Stimulated activated CD8-positive, alpha-beta memory T cell treated with anti-CD3 and anti-CD28 coated beads, Interleukin-2, amount 100 ng/mL, for 48 hours (primary cell): ENCODE measurements around the gene MAGEA10.
"Not testable (repeated sequence)": the region's sequence is repeated elsewhere in the genome, so short reads cannot be mapped to it uniquely, and the experiment has no call there.

Experiments
- DNase-seq, 2 donors: peaks; one replicate each; pipeline ENCODE4 v3.0.0-alpha.2; 2020; ENCODE audit warnings: low read depth in 2 of 2

The MAGEA10 gene

DNA sequence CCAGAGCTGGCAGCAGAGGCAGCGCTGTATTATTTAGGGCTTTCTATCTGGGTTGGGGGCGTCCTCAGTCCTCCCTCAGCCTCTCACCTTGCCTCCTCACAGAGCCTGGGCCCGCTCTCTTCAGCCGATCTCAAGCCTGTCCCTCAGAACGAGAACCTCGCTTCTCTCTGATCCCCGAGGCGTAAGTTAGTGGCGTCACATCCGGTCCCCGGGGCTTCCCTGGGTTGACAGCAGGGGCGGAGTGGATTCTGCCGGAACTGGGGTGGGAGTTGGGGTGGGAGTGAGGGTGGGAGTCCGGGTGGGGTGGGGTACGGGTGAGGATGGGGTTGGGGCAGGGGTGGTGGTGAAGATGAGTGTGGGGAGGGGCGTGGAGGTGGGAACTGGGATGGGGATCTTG, at the start of gene MAGEA10:
Gene MAGEA10, minus strand, starts transcription at position 190 of the 397 bp plus-strand sequence. CDS start 2,957 bp downstream, outside the sequence.
- DNase-seq: no peak

DNA sequence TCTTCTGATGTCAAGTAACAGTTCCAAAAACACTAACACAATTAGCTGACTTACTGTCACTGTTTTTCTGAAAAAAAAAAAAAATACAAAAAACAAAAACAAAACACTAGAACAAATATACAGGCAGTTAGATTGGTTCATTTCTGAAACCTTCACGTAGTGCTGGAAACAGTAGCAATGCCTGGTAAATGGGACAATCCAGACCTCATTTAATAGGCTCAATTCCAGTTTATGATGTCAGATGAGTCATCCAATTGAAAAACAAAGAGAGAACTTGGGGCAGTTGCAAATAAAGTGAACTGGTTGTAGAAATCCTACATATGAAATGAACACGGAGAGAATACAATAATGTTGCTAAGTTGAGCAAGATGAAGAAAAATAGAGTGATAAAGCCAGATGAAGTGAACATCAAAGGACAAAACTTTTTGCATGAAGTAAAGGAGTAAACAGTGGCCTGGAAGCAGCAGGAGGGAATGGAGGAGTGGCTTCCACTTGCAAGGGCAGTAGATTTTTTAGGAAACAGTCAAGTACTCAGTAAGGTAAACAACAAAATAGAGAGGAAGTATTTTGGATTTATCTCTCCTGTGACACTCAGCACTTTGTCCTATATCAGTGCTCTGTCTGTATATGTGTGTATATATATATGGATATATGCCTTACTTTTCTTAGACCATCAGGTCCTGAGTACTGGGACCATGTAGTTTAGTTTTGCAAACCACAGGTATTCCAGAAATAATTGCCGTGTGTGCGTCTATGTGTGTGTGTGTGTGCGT, 39.3 kb upstream of the MAGEA10 start:
- no peak for DNase-seq

DNA sequence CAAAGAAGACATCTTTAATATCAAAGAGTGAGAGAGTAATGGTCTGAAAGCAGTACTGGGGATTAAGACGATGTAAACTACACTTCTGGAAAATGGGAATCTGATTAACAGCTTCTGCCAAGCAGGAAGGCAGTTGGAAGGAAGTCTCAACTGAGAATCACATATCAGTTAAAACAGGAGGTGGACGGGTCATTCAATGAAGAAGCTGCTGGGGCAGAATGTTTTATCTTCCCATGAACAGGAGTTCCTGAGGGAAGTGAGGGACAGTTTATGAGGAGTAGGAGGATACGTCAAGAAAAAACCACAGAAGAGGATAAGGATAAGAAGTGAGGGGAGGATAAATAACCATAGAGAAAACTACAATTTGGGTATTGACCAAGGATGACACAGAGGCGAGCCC, 38.7 kb upstream of the MAGEA10 start:
- DNase-seq: no peak

DNA sequence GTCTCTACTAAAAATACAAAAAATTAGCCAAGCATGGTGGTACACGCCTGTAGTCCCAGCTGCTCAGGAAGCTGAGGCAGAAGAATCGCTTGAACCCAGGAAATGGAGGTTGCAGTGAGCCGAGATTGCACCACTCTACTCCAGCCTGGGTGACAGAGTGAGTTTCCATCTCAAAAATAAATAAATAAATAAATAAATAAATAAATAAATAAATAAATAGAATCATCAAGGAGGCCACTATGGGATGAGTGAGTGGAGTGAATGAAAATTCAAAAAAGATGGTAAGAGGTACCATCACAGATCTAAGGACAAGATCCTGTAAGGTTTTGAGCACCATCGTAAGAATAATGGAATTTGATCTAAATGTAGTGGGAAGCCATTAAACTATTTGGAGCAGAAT, 37.5 kb upstream of the MAGEA10 start:
- not testable (repeated sequence) for DNase-seq

DNA sequence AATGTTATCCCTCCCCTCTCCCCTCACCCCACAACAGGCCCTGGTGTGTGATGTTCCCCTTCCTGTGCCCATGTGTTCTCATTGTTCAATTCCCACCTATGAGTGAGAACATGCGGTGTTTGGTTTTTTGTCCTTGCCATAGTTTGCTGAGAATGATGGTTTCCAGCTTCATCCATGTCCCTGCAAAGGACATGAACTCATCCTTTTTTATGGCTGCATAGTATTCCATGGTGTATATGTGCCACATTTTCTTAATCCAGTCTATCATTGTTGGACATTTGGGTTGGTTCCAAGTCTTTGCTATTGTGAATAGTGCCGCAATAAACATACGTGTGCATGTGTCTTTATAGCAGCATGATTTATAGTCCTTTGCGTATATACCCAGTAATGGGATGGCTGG, 35.5 kb upstream of the MAGEA10 start:
- DNase-seq: not testable (repeated sequence)

GRCh38 chrX:152170621-152171020, 32.2 kb upstream of the MAGEA10 start:
- no peak for DNase-seq

DNA sequence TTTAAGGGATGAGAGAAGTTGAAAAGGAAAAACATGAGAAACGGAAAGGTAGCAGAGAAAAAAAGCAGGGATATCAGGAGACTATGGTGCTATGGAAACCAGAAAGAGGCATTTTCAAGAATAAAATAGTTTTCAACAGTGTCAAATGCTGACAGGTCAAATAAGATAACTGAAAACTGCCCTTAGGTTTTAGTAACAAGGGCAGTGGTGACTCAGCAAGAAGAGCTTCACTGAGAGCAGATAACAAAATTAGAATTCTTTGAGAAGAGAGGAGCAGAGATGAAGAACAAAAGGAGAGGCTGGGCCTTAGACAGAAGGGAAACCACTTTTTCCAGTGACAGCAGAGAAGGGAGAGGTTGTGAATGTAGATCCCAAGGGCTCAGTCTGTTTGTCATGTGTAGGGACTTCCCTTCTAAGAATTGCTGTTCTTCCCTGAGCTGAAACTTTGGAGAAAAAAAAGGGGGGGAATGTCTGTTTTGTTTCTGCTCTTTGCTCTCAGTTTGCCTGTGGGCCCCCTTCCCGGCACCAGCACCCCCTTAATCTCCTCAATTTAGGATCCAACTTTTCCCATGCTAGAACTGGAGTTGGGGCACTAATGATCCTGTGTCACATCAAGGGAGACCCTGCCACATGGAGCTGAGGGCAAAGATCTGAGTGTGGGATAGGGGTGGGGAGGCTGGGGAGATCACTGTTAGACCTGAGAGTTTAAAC, 26.8 kb upstream of the MAGEA10 start:
- no peak for DNase-seq

DNA sequence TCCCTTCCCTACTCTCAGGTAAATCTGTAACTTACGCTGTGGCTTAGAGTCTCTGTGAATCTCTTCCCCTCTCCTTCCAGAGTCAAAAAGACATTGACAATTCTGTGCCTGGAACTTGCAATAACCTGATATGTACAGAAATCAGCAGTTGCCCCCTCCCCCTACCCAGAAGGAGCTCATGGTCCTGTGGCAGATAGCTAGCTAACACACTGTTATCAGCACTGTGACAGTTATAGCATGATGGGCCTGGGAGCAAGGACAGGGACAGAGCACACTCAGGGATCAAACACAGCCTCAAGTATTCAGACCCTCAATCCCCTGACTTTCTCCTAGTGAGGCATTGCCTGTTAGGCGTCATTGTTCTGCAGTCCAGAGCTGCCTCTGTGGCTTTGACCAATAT, 18.7 kb upstream of the MAGEA10 start:
- DNase-seq: no peak

DNA sequence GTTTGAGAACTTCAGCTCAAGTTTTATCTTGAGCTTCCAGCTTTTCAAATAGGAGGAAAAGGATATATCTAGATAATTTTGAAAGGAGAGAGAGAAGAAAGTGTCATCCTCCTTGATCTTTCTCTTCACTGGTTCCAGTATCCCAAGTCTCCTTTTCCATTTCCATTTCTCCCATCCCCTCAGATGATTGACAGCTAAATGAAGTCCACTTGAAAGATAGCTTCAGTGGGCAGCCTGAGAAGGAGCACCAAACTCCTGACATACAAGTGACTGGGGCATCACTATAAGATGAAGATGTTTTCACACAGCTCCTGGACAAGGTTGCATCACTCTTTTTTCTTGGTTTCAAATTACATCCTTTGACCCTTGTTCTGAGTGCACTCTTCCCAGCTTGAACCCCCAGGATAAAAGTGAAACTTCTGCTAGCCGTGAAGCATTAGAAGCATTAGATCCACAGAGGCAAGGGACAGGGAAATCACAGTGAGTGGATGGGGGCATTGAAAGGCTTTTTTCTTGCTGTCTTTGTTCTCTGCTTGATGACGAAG, 17.5 kb upstream of the MAGEA10 start:
- no peak for DNase-seq

DNA sequence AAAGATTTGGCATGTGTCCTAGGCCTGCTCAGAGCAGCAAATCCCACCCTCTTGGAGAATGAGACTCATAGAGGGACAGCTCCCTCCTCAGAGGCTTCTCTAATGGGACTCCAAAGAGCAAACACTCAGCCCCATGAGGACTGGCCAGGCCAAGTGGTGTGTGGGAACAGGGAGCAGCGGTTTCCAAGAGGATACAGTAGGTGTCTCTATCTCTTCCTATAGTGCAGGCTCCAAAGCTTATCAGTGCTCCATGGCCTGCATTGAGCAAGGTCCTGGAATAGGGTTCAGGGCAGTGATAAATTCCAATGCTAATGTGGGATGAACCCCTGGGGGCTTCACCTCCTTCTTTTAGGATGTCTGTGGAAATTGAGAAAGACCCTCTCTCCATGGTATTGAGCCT, 15.7 kb upstream of the MAGEA10 start:
- no peak for DNase-seq

DNA sequence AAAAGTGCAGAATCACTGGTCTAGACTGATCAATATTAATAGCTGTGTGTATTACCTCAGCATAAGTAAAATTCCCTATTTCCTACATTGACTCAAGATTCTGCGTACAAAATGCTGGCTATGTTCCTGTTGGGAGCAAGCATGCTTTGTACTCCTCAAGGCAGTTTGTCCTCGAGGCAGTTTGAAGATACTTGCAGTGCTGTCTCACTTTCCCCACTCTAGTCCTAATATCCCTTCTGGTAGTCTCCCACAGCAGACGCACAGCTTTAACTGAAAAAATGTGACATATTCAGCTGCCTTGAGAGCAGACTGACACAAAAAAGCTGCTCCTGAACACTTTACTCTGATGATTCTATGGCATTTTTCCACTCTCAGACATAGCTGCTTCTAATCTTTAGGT, 12.9 kb upstream of the MAGEA10 start:
- DNase-seq: no peak

DNA sequence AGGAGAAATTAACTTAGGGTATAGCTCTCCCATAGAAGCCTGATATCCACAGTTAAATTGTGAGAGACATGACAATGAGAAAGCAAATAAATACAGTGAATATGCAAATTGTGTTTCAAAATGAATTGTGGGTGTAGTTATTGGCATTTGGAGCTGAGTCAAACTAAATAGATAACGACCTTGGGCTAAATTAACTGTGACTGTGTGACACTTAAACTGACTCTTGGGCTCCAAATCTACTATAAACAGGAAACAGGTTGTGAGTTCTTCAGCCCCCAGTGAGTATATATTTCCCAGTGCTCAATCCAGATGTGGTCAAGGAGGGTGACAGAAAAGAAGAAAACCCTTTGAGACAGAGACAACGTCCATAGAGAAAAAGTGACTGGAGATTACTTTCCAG, 11.3 kb upstream of the MAGEA10 start:
- no peak for DNase-seq

GRCh38 chrX:152139589-152139988, 1.2 kb upstream of the MAGEA10 start:
- no peak for DNase-seq

- no peak for DNase-seq
Measured at GRCh38 chrX:152137771-152138387, 498 bp downstream of the MAGEA10 start.

DNA sequence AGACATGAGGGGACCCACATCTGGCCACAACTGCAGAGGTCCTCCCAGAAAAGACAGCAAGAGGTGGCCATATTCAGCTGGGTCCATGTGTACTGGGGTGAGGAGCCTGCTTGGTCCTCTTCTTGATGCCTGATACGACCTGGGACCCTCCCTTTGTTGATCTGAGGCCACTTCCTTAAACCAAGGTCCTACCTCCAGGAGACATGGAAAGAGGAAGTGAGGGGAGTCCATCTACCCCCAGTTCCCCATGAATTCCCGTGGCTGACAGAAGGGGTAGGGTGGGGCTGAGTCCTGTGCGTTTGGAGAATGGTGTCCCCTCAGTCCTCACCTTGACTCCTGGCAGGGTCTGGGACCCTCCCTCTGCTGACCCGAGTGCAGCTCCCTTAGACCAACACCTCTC, 2.1 kb downstream of the MAGEA10 start:
- DNase-seq: no peak

DNA sequence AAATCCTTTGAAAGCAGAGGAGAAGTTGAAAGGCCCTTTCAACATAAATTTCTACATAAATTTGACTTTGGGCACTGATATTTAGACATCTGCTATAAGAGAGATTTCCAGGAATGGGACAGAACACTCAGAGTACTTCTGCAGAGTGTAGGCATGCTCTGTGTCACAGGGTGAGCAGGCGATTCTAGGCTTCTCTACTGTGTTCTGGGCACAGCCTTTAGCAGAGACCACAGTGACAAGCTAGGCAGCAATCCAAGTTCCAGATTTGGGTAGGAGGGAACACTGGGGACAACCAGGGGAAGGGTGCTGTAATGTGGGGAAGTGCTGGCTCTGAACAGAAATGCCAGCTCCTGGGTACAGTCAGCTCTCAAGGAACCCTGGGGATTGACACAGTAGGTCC, 6.9 kb downstream of the MAGEA10 start:
- no peak for DNase-seq

- not testable (repeated sequence) for DNase-seq
Measured at GRCh38 chrX:152129069-152129844, 9.1 kb downstream of the MAGEA10 start.

DNA sequence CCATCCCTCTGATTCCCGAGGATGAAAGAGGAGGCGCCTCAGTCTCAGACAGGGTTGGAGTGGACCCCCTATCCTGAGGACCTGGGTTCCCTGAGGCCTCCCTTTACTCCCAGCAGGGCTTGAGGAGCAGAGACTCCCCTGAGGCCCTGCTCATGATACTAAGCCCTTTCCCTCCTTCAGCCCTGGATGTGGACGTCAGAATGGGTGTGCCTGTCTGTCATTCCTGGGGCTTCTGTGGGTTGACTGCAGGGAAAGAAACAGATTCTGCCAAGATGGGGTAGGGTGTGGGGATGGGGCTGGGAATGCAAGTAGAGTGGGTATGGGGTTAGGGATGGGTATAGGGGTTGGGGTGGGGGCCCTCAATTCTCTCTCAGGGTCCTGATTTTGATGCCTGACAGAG, 21.1 kb downstream of the MAGEA10 start:
- no peak for DNase-seq

DNA sequence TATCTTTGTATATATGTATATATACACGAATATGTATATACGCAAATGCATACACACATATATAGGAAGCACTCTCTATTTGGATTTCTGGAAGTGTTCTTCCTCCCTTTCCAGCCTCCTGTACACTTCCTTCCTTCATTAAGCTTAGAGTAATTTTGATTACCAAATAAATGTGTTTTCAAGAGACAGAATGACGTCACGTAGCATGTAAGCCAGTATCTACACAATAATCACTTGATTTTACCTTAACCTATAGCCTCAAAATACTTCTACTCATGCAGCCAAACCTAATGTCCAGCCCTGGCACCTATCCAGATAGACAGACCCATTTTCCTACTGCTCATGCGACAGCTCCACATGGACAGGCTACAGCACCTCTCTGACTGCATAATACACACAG, 29.9 kb downstream of the MAGEA10 start:
- DNase-seq: no peak

DNA sequence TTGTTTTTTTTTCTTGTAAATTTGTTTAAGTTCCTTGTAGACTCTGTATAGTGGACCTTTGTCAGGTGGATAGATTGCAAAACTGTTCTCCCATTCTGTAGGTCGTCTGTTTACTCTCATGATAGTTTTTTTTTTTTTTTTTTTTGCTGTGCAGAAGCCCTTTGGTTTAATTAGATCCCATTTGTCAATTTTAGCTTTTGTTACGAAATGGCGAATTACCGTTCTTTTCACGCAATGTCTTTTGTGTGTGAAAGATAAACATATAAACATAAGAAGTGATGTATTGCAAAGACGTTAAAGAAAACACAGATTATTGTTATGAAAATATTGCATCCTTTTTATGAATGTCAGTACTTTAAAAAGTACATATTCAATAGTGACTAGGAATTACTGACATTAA, 34.5 kb downstream of the MAGEA10 start:
- DNase-seq: no peak

DNA sequence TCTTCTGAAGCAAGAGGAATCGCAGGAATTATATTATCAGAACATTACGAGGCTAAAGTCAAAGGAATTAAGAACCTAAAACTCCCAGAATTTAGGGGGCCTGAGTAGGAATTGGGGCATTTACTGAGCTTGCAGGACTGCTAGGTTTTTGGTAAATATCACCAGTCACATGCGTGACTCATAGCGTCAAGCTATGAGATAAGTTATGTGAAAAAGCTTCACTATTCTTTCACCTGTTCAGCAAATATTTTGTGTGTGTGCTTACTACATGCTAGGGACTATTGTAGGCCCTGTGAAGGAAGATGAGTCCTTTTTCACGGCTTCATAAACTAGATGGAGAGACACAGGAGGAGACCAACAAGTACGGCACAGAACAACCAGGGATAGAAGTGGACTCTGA, 52.2 kb downstream of the MAGEA10 start:
- no peak for DNase-seq
